ENCODE data around the gene WFS1.
A peak's percentile ranks its signal among the peaks of the same experiment; 100 is the strongest.

Gene WFS1

DNA sequence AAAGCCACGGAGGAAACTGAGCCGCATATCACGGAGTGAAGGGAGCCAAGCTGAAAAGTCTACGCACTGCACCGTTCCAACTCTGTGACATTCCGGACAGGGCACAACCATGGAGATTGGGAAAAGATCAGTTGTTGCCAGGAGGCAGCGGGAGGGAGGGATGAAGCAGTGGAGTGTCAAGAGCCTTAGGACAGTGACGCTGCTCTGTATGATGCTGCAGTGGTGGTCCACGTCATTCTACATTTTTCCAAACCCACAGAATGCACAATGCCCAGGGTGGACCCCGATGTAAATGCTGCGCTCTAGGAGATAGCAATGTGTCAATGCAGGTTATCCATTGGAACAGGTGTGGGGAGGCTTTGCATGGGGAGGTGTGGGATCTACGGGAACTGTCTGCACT lies 7.5 kb upstream of the WFS1 start:
- no peak for DNase-seq

- DNase-seq, result no peak
Measured at GRCh38 chr4:6262847-6263487, 6.7 kb upstream of the WFS1 start.

DNA sequence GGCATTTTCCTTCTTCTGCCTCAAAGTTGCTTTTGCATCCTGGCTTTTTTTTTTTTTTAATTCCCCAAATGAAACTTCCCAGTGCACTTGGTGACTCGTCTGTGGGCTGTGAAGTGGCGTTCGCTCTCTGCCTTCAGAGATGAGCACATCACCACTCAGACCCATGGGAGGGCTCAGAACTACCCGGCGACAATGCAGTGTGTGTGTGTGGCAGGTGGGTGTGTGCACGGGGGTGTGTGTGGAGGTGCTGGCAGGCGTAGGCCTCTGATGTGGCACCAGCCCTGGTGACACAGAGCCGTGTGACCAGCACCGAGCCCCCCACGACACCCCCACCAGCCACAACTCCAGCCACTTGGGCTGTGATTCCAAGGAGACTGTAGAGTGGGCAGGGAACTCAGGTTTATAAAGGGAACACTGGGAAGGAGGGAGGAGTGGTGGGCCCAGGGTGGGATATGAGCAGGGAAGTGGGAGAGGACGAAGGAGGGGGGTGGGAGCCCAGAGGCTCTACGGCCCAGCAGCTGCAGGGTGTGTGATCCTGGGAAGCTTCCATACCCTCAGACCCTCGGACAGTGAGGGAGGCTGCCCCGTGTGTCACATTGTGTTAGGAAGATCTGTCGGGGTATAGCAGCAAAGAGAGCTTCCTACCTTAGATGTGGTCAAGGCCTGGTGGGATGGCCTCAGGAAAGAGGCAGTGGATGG lies 6.0 kb upstream of the WFS1 start:
- DNase-seq, result no peak

DNA sequence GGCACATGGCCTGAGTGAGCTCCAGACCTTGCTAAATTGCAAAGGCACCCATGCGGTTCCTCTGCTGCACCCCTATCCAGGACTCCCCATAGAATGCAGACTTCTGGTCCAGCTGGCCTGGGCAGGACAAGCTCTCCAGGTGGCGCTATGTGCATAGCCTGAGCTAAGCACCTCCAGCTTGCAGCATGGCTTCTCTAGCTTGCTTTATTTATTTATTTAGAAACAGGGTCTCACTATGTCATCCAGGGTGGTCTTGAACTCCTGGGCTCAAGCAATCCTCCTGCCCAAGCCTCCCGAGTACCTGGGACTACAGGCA lies 5.5 kb upstream of the WFS1 start:
- peak; percentile 17 for DNase-seq

GRCh38 chr4:6265546-6265945 lies 4.1 kb upstream of the WFS1 start:
- DNase-seq, result no peak

GRCh38 chr4:6267573-6267972 lies 2.1 kb upstream of the WFS1 start:
- no peak for DNase-seq

- DNase-seq, result no peak
Measured at GRCh38 chr4:6268650-6269615, 717 bp upstream of the WFS1 start.

DNA sequence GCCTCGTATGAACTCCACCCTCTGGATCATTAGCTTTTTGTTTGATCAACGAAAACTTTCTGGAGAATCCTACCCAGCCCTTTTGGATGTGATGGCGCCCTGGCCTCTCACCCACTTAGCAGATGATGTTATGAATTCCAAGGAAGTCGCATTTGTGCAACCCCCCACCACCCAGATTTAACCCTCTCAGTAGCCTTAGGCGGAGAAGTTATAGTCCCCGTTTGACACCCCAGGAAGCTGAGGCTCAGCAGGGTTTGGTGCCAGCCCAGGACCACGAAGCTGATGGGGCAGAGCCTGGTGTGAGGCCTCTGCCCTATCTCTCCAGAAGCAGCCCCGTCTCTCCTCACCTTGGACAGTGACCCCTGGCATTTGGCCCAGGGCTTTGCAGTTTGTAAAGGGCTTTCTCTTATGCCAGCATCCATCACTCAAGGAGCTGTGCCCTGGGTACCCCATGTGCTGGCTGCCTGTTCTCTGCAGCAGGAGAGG lies 1.0 kb downstream of the WFS1 start:
- no peak for DNase-seq

- no peak for DNase-seq
Measured at GRCh38 chr4:6271206-6271605, 1.6 kb downstream of the WFS1 start.

GRCh38 chr4:6271701-6272465 lies 2.2 kb downstream of the WFS1 start:
- no peak for DNase-seq

- DNase-seq, result no peak
Measured at GRCh38 chr4:6272863-6273660, 3.4 kb downstream of the WFS1 start.

- DNase-seq, result no peak
Measured at GRCh38 chr4:6273661-6273990, 4.0 kb downstream of the WFS1 start.

DNA sequence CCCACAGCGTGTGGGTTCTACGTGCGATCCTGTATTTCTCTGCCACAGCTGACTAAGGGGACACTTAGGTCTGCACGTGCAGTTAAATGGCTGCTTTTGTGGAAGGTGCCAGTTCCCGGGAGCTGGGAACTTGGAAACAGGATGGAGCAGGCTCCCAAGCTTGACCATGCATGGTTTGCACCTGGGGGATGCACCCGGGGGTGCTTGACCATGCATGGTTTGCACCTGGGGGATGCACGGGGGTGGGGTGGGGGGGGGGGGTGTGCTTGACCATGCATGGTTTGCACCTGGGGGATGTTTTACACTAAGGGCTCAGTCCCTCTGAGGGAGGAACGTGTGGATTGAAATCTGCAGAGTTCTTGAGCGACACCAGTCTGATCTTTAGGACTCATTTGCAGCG lies 5.7 kb downstream of the WFS1 start:
- DNase-seq, result no peak

- no peak for DNase-seq
Measured at GRCh38 chr4:6275898-6276806, 6.5 kb downstream of the WFS1 start.

DNA sequence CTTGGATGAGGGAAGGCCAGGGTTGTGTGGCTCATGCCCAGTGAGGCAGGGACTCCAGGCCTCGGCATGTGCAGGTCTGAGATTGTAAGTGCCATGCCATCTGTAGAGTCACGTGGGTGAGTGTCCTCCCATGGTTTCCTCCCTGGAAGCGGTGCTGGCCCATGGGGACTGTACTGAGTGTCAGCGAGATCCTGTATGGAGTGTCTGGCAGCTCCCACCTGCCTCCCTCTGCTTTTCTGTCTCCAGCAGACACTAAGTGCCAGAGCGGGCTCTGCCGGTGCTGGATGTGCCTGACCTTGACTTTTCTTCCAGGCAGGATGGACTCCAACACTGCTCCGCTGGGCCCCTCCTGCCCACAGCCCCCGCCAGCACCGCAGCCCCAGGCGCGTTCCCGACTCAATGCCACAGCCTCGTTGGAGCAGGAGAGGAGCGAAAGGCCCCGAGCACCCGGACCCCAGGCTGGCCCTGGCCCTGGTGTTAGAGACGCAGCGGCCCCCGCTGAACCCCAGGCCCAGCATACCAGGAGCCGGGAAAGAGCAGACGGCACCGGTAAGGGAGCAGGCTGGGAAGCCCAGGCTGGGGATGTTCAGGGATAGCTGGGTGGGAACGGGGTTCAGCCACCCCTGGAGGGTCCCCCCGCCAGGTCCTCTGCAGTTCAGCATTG lies 7.6 kb downstream of the WFS1 start:
- no peak for DNase-seq

GRCh38 chr4:6277935-6278800 lies 8.5 kb downstream of the WFS1 start:
- DNase-seq, result no peak

- no peak for DNase-seq
Measured at GRCh38 chr4:6278801-6279197, 9.1 kb downstream of the WFS1 start.

- no peak for DNase-seq
Measured at GRCh38 chr4:6279582-6280289, 10.1 kb downstream of the WFS1 start.
